ENCODE results near the gene DDX39B.
"Not testable (repeated sequence)": the region's sequence is repeated elsewhere in the genome, so short reads cannot be mapped to it uniquely, and the experiment has no call there.

DDX39B gene

GRCh38 chr6:31575952-31576685 is 34.3 kb upstream of the DDX39B start:
- DNase-seq (ENCODE audit: low spot score): no peak

GRCh38 chr6:31575335-31575901 is 33.6 kb upstream of the DDX39B start, which contains the start of gene TNF:
TNF (plus strand) TSS chr6:31575565; CDS start chr6:31575742, 177 bp downstream.
- DNase-seq (ENCODE audit: low spot score): no peak

GRCh38 chr6:31574106-31575061 is 32.6 kb upstream of the DDX39B start:
- DNase-seq (ENCODE audit: low spot score): no peak

GRCh38 chr6:31573239-31574105 is 31.7 kb upstream of the DDX39B start:
- no peak for DNase-seq (ENCODE audit: low spot score)

- no peak for DNase-seq (ENCODE audit: low spot score)
Observed at GRCh38 chr6:31572041-31572911, 30.5 kb upstream of the DDX39B start, which contains the start of gene LTA. LTA (plus strand) TSS chr6:31572289; CDS start chr6:31572743, 454 bp downstream.

- DNase-seq (ENCODE audit: low spot score): no peak
Observed at GRCh38 chr6:31569861-31570536, 28.2 kb upstream of the DDX39B start.

GRCh38 chr6:31568537-31568961 is 26.7 kb upstream of the DDX39B start:
- DNase-seq (ENCODE audit: low spot score): no peak

GRCh38 chr6:31567531-31568370 is 25.9 kb upstream of the DDX39B start:
- DNase-seq (ENCODE audit: low spot score): no peak

- no peak for DNase-seq (ENCODE audit: low spot score)
Observed at GRCh38 chr6:31560697-31561058, 18.9 kb upstream of the DDX39B start.

GRCh38 chr6:31559958-31560696 is 18.3 kb upstream of the DDX39B start:
- peak; percentile 72 for DNase-seq (ENCODE audit: low spot score)

- DNase-seq (ENCODE audit: low spot score): no peak
Observed at GRCh38 chr6:31559606-31559957, 17.8 kb upstream of the DDX39B start.

- DNase-seq (ENCODE audit: low spot score): peak; percentile 39
Observed at GRCh38 chr6:31558631-31559500, 17.1 kb upstream of the DDX39B start.

- no peak for DNase-seq (ENCODE audit: low spot score)
Observed at GRCh38 chr6:31558318-31558625, 16.5 kb upstream of the DDX39B start.

- no peak for DNase-seq (ENCODE audit: low spot score)
Observed at GRCh38 chr6:31557443-31558317, 15.9 kb upstream of the DDX39B start.

- DNase-seq (ENCODE audit: low spot score): no peak
Observed at GRCh38 chr6:31556307-31556706, 14.5 kb upstream of the DDX39B start.

GRCh38 chr6:31551371-31551770 is 9.6 kb upstream of the DDX39B start:
- not testable (repeated sequence) for DNase-seq (ENCODE audit: low spot score)

- no peak for DNase-seq (ENCODE audit: low spot score)
Observed at GRCh38 chr6:31548544-31548873, 6.7 kb upstream of the DDX39B start.
